ENCODE results near the gene ELL. TPM values are rescaled to one million over a fixed set of nuclear protein-coding genes. Genes with fewer than 3 reads are reported as not detected.

The ELL gene
- total RNA-seq, 6 donors from 2014 or later, result 19.8 to 66.0 (median 22.4) TPM

- Histone ChIP-seq H3K9me3 (no peaks in the 10 kb centered on the region), H3K4me3 (no peak overlapping the region), H3K27me3 (no peaks in the 10 kb centered on the region), H3K36me3 (peaks cover 3 to 81% (median 54%) of the 10 kb centered on the region in 4 donors), H3K27ac (peak overlapping the region; percentile 50 to 70 (median 64)), H3K4me1 (peaks cover 28 to 35% (median 31%) of the 10 kb centered on the region in 4 donors)
- DNase-seq, result no peak
- TF ChIP-seq, protein P1, sequence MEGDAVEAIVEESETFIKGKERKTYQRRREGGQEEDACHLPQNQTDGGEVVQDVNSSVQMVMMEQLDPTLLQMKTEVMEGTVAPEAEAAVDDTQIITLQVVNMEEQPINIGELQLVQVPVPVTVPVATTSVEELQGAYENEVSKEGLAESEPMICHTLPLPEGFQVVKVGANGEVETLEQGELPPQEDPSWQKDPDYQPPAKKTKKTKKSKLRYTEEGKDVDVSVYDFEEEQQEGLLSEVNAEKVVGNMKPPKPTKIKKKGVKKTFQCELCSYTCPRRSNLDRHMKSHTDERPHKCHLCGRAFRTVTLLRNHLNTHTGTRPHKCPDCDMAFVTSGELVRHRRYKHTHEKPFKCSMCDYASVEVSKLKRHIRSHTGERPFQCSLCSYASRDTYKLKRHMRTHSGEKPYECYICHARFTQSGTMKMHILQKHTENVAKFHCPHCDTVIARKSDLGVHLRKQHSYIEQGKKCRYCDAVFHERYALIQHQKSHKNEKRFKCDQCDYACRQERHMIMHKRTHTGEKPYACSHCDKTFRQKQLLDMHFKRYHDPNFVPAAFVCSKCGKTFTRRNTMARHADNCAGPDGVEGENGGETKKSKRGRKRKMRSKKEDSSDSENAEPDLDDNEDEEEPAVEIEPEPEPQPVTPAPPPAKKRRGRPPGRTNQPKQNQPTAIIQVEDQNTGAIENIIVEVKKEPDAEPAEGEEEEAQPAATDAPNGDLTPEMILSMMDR (IDR thresholded peaks at IDR 0.05), result no peak
- TF ChIP-seq POLR2AphosphoS5 (IDR thresholded peaks at IDR 0.05) (no peak), EP300 (IDR thresholded peaks at IDR 0.05) (no peak), POLR2A (IDR thresholded peaks at IDR 0.05) (no peak)
- WGBS, 2 donors, result 95% methylated on average over 11 of the region's 12 CpGs; no CpG with 5 or more reads in 1 of the 2 donors
- ATAC-seq (ENCODE audit: low FRiP score in 2 of 2), result no peak
These were observed 61.0 kb downstream of the ELL start for GRCh38 chr19:18460900-18461299.

GRCh38 chr19:18457483-18458331 lies 64.2 kb downstream of the ELL start:
- Histone ChIP-seq H3K27ac (peak overlapping the region in 1 of 4 donors; percentile 16), H3K27me3 (no peaks in the 10 kb centered on the region), H3K4me3 (no peak overlapping the region), H3K9me3 (no peaks in the 10 kb centered on the region), H3K36me3 (peaks cover 3 to 86% (median 47%) of the 10 kb centered on the region in 4 donors), H3K4me1 (peaks cover 5 to 14% (median 11%) of the 10 kb centered on the region in 4 donors)
- no peak for ATAC-seq (ENCODE audit: low FRiP score in 2 of 2)
- 88 to 89% methylated on average over 17 to 19 of the region's 21 CpGs for WGBS, 2 donors
- DNase-seq, result peak in 1 of 2 donors; percentile 33
- TF ChIP-seq POLR2A (IDR thresholded peaks at IDR 0.05) (no peak), EP300 (IDR thresholded peaks at IDR 0.05) (no peak), POLR2AphosphoS5 (IDR thresholded peaks at IDR 0.05) (no peak)
- TF ChIP-seq, protein P1 (IDR thresholded peaks at IDR 0.05), result no peak

GRCh38 chr19:18456974-18457373 lies 64.9 kb downstream of the ELL start:
- TF ChIP-seq EP300 (IDR thresholded peaks at IDR 0.05) (no peak), POLR2A (IDR thresholded peaks at IDR 0.05) (no peak)
- TF ChIP-seq, protein P1 (IDR thresholded peaks at IDR 0.05), result no peak
- Histone ChIP-seq H3K4me1 (peaks cover 5 to 14% (median 11%) of the 10 kb centered on the region in 4 donors), H3K4me3 (no peak overlapping the region), H3K9me3 (no peaks in the 10 kb centered on the region), H3K27ac (no peak overlapping the region), H3K36me3 (peaks cover 3 to 89% (median 46%) of the 10 kb centered on the region in 4 donors), H3K27me3 (no peaks in the 10 kb centered on the region)
- ATAC-seq (ENCODE audit: low FRiP score in 2 of 2) (no peak), DNase-seq (peak in 1 of 2 donors; percentile 64)
- WGBS, 2 donors, result 75 to 87% methylated on average over 8 to 9 of the region's 9 CpGs

DNA sequence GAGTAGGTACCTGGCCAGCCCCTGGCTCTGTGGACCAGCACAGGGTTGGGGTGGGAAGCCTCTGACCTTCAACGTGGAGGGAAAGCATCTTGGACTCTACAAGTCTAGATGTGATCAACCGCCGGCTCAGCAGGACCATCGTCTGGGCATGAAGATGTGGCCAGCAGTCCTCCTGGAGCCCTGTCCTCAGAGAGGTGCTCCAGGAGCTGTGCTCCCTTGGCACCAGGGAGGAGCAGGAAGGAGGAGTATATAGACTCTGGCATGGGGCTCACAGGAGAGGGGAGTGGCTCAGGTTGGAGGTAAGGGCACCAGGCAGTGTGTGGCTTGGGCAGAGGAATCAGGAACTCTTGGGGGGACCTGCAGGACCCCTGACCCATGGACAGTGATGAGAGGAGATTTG lies 65.6 kb downstream of the ELL start:
- H3K27ac ChIP-seq, result no peak overlapping the region

More for the DNA sequence above, 65.6 kb downstream of the ELL start:
- Histone ChIP-seq H3K9me3 (no peaks in the 10 kb centered on the region), H3K27me3 (no peaks in the 10 kb centered on the region), H3K4me3 (no peak overlapping the region), H3K4me1 (peaks cover 7 to 14% (median 13%) of the 10 kb centered on the region in 4 donors), H3K36me3 (peaks cover 3 to 90% (median 45%) of the 10 kb centered on the region in 4 donors)
- WGBS, 2 donors, result 89% methylated on average over 4 of the region's 4 CpGs; no CpG with 5 or more reads in 1 of the 2 donors
- no peak for DNase-seq
- no peak for ATAC-seq (ENCODE audit: low FRiP score in 2 of 2)
- TF ChIP-seq, protein P1 (IDR thresholded peaks at IDR 0.05), result no peak
- TF ChIP-seq POLR2AphosphoS5 (IDR thresholded peaks at IDR 0.05) (no peak), POLR2A (IDR thresholded peaks at IDR 0.05) (no peak), EP300 (IDR thresholded peaks at IDR 0.05) (no peak)

Data from upper lobe of left lung (tissue), 6 donors.